Activated T-cell treated with anti-CD3 and anti-CD28 coated beads, Interleukin-2, amount 50 U/mL, for 72 hours (primary cell): Measurements from ENCODE around the gene HTR5A. TPM values are rescaled to one million over a fixed set of nuclear protein-coding genes. Genes with fewer than 3 reads are reported as not detected.

Source experiments
- ATAC-seq, 2 donors: fragments of 150-1000 bp; cut with Tn5 transposase; replicated peaks in 1 of 2; 2 replicates each; pipeline ENCODE4 v1.10.0; 2021; ENCODE audit warnings: moderate library complexity in 2 of 2, mild to moderate bottlenecking in 1 of 2
- DNase-seq, 2 donors: peaks; one replicate each; pipeline ENCODE4 v3.0.0; 2021 to 2022; ENCODE audit warnings: mixed read lengths in 1 of 2
- H3K27ac Mint-ChIP-seq: one replicate; pipeline ENCODE4 v1.8.0; 2022; ENCODE audit warnings: mild to moderate bottlenecking, moderate library complexity, mixed read lengths
- H3K27me3 Mint-ChIP-seq: one replicate; pipeline ENCODE4 v1.8.0; 2022; ENCODE audit warnings: low read depth, mixed read lengths
- H3K36me3 Mint-ChIP-seq, 2 donors: one replicate each; pipeline ENCODE4 v1.8.0; 2022; ENCODE audit warnings: mixed read lengths in 2 of 2, mild to moderate bottlenecking in 1 of 2; ENCODE audit not compliant: insufficient read depth in 2 of 2
- H3K4me1 Mint-ChIP-seq: one replicate; pipeline ENCODE4 v1.8.0; 2022; ENCODE audit warnings: low read depth, mixed read lengths
- H3K4me3 Mint-ChIP-seq, 2 donors: one replicate each; pipeline ENCODE4 v1.8.0; 2022; ENCODE audit warnings: mild to moderate bottlenecking in 2 of 2, mixed read lengths in 2 of 2, moderate library complexity in 2 of 2
- H3K9me3 Mint-ChIP-seq, 2 donors: one replicate each; pipeline ENCODE4 v1.8.0; 2022; ENCODE audit warnings: mixed read lengths in 2 of 2
- total RNA-seq, 2 donors: library from RNA; stranded (reverse); gene quantifications; one replicate each; pipeline ENCODE4 v1.2.3, GENCODE V29; 2022

Gene HTR5A
- total RNA-seq, 2 donors from 2014 or later, result not detected

- no peak overlapping the region for H3K4me3 Mint-ChIP-seq
- ATAC-seq (no peak), DNase-seq (no peak)
- H3K27ac Mint-ChIP-seq, result no peak overlapping the region
- H3K36me3 Mint-ChIP-seq, result no peaks in the 10 kb centered on the region
- no peaks in the 10 kb centered on the region for H3K9me3 Mint-ChIP-seq
- H3K27me3 Mint-ChIP-seq, result peaks cover 34% of the 10 kb centered on the region
- no peaks in the 10 kb centered on the region for H3K4me1 Mint-ChIP-seq
These were observed 33.7 kb downstream of the HTR5A start for GRCh38 chr7:155103839-155104238.

GRCh38 chr7:155104913-155105312 is 34.8 kb downstream of the HTR5A start:
- Mint-ChIP-seq H3K27ac (no peak overlapping the region), H3K27me3 (peaks cover 34% of the 10 kb centered on the region), H3K4me1 (no peaks in the 10 kb centered on the region), H3K4me3 (no peak overlapping the region), H3K36me3 (no peaks in the 10 kb centered on the region), H3K9me3 (no peaks in the 10 kb centered on the region)
- ATAC-seq, result no peak
- no peak for DNase-seq

- no peak for DNase-seq
- H3K27ac Mint-ChIP-seq, result no peak overlapping the region
- H3K4me1 Mint-ChIP-seq, result no peaks in the 10 kb centered on the region
- H3K4me3 Mint-ChIP-seq, result no peak overlapping the region
- no peaks in the 10 kb centered on the region for H3K36me3 Mint-ChIP-seq
- H3K27me3 Mint-ChIP-seq, result peaks cover 34% of the 10 kb centered on the region
- ATAC-seq, result no peak
- H3K9me3 Mint-ChIP-seq, result no peaks in the 10 kb centered on the region
These were observed 36.2 kb downstream of the HTR5A start for GRCh38 chr7:155106356-155106755.

- Mint-ChIP-seq H3K27ac (no peak overlapping the region), H3K36me3 (no peaks in the 10 kb centered on the region), H3K27me3 (peaks cover 39% of the 10 kb centered on the region), H3K4me1 (no peaks in the 10 kb centered on the region), H3K4me3 (no peak overlapping the region), H3K9me3 (no peaks in the 10 kb centered on the region)
- DNase-seq (no peak), ATAC-seq (no peak)
These were observed 37.0 kb downstream of the HTR5A start for GRCh38 chr7:155107126-155107525.

- Mint-ChIP-seq H3K27ac (no peak overlapping the region), H3K36me3 (no peaks in the 10 kb centered on the region), H3K4me3 (no peak overlapping the region), H3K9me3 (no peaks in the 10 kb centered on the region), H3K27me3 (peaks cover 27% of the 10 kb centered on the region), H3K4me1 (no peaks in the 10 kb centered on the region)
- ATAC-seq, result no peak
- no peak for DNase-seq
These were observed 38.2 kb downstream of the HTR5A start for GRCh38 chr7:155108144-155108901.

GRCh38 chr7:155109121-155109520 is 39.0 kb downstream of the HTR5A start:
- Mint-ChIP-seq H3K36me3 (no peaks in the 10 kb centered on the region), H3K27me3 (peaks cover 26% of the 10 kb centered on the region)

GRCh38 chr7:155115288-155115687 is 45.2 kb downstream of the HTR5A start:
- DNase-seq (no peak), ATAC-seq (no peak)
- no peaks in the 10 kb centered on the region for H3K4me1 Mint-ChIP-seq
- no peak overlapping the region for H3K4me3 Mint-ChIP-seq
- no peak overlapping the region for H3K27ac Mint-ChIP-seq
- H3K9me3 Mint-ChIP-seq, result peaks cover 4 to 5% of the 10 kb centered on the region in 2 donors
- H3K36me3 Mint-ChIP-seq, result peaks cover 2% of the 10 kb centered on the region in 2 donors
- peaks cover 37% of the 10 kb centered on the region for H3K27me3 Mint-ChIP-seq

More at GRCh38 chr7:155109121-155109520, 39.0 kb downstream of the HTR5A start:
- no peaks in the 10 kb centered on the region for H3K4me1 Mint-ChIP-seq
- no peak overlapping the region for H3K27ac Mint-ChIP-seq
- H3K9me3 Mint-ChIP-seq, result no peaks in the 10 kb centered on the region
- ATAC-seq, result no peak
- DNase-seq, result no peak
- H3K4me3 Mint-ChIP-seq, result no peak overlapping the region

GRCh38 chr7:155119801-155120382 is 49.8 kb downstream of the HTR5A start:
- no peak overlapping the region for H3K4me3 Mint-ChIP-seq
- H3K27me3 Mint-ChIP-seq, result peaks cover 49% of the 10 kb centered on the region
- DNase-seq, result no peak
- H3K36me3 Mint-ChIP-seq, result peaks cover 2 to 4% of the 10 kb centered on the region in 2 donors
- H3K4me1 Mint-ChIP-seq, result no peaks in the 10 kb centered on the region
- no peak for ATAC-seq
- no peak overlapping the region for H3K27ac Mint-ChIP-seq
- H3K9me3 Mint-ChIP-seq, result peaks cover 8 to 10% of the 10 kb centered on the region in 2 donors

GRCh38 chr7:155120460-155120859 is 50.3 kb downstream of the HTR5A start:
- H3K27ac Mint-ChIP-seq, result no peak overlapping the region
- no peak overlapping the region for H3K4me3 Mint-ChIP-seq
- peaks cover 8 to 10% of the 10 kb centered on the region in 2 donors for H3K9me3 Mint-ChIP-seq
- H3K36me3 Mint-ChIP-seq, result peaks cover 2 to 4% of the 10 kb centered on the region in 2 donors
- ATAC-seq (no peak), DNase-seq (no peak)
- no peaks in the 10 kb centered on the region for H3K4me1 Mint-ChIP-seq
- H3K27me3 Mint-ChIP-seq, result peaks cover 54% of the 10 kb centered on the region

- Mint-ChIP-seq H3K36me3 (peaks cover 2 to 4% of the 10 kb centered on the region in 2 donors), H3K4me3 (no peak overlapping the region), H3K9me3 (peaks cover 7 to 10% of the 10 kb centered on the region in 2 donors), H3K27ac (no peak overlapping the region), H3K27me3 (peaks cover 40% of the 10 kb centered on the region), H3K4me1 (no peaks in the 10 kb centered on the region)
- DNase-seq, result no peak
- ATAC-seq, result no peak
These were observed 52.7 kb downstream of the HTR5A start for GRCh38 chr7:155122831-155123230.

GRCh38 chr7:155123413-155123812 is 53.3 kb downstream of the HTR5A start:
- Mint-ChIP-seq H3K9me3 (peaks cover 6 to 10% of the 10 kb centered on the region in 2 donors), H3K36me3 (peaks cover 2 to 4% of the 10 kb centered on the region in 2 donors)

GRCh38 chr7:155124706-155125105 is 54.6 kb downstream of the HTR5A start:
- Mint-ChIP-seq H3K36me3 (peaks cover 1 to 4% of the 10 kb centered on the region in 2 donors), H3K9me3 (peaks cover 4 to 10% of the 10 kb centered on the region in 2 donors), H3K4me1 (no peaks in the 10 kb centered on the region), H3K4me3 (no peak overlapping the region), H3K27ac (no peak overlapping the region), H3K27me3 (peaks cover 31% of the 10 kb centered on the region)
- DNase-seq (no peak), ATAC-seq (no peak)

More at GRCh38 chr7:155123413-155123812, 53.3 kb downstream of the HTR5A start:
- DNase-seq, result no peak
- Mint-ChIP-seq H3K4me1 (no peaks in the 10 kb centered on the region), H3K27ac (no peak overlapping the region), H3K27me3 (peaks cover 35% of the 10 kb centered on the region), H3K4me3 (no peak overlapping the region)
- ATAC-seq, result no peak

GRCh38 chr7:155129186-155129585 is 59.1 kb downstream of the HTR5A start:
- Mint-ChIP-seq H3K27ac (no peak overlapping the region), H3K4me1 (no peaks in the 10 kb centered on the region), H3K27me3 (peaks cover 25% of the 10 kb centered on the region), H3K4me3 (no peak overlapping the region), H3K36me3 (no peaks in the 10 kb centered on the region), H3K9me3 (no peaks in the 10 kb centered on the region)
- DNase-seq (no peak), ATAC-seq (no peak)
